HG03025 (cell line): Measurements from ENCODE around the gene RPL5.

Experiments
- ATAC-seq: cut with Tn5 transposase; IDR thresholded peaks from one replicate; pipeline ENCODE4 v1.9.1; 2021; ENCODE audit warnings: mild to moderate bottlenecking, moderate library complexity; ENCODE audit not compliant: unreplicated experiment, low FRiP score

The RPL5 gene

GRCh38 chr1:92817986-92818764 is 13.7 kb upstream of the RPL5 start:
- no peak for ATAC-seq

- ATAC-seq, result no peak
Measured at GRCh38 chr1:92820024-92820423, 11.8 kb upstream of the RPL5 start.

GRCh38 chr1:92820551-92820950 is 11.3 kb upstream of the RPL5 start:
- ATAC-seq, result no peak

GRCh38 chr1:92822879-92823278 is 9.0 kb upstream of the RPL5 start:
- no peak for ATAC-seq

GRCh38 chr1:92826792-92827191 is 5.0 kb upstream of the RPL5 start:
- no peak for ATAC-seq

GRCh38 chr1:92831368-92831761 is 475 bp upstream of the RPL5 start:
- ATAC-seq, result no peak

GRCh38 chr1:92832537-92833114 is 786 bp downstream of the RPL5 start:
- no peak for ATAC-seq

- ATAC-seq, result no peak
Measured at GRCh38 chr1:92833840-92834239, 2.0 kb downstream of the RPL5 start.

- ATAC-seq, result no peak
Measured at GRCh38 chr1:92834617-92835016, 2.8 kb downstream of the RPL5 start.

GRCh38 chr1:92837062-92837461 is 5.2 kb downstream of the RPL5 start:
- no peak for ATAC-seq

GRCh38 chr1:92838519-92838918 is 6.7 kb downstream of the RPL5 start:
- no peak for ATAC-seq

GRCh38 chr1:92839442-92839841 is 7.6 kb downstream of the RPL5 start:
- ATAC-seq, result no peak

- no peak for ATAC-seq
Measured at GRCh38 chr1:92840600-92840999, 8.8 kb downstream of the RPL5 start.

- ATAC-seq, result no peak
Measured at GRCh38 chr1:92842082-92843045, 10.5 kb downstream of the RPL5 start.

GRCh38 chr1:92843046-92843423 is 11.2 kb downstream of the RPL5 start:
- ATAC-seq, result no peak

- no peak for ATAC-seq
Measured at GRCh38 chr1:92843429-92844352, 11.9 kb downstream of the RPL5 start.

GRCh38 chr1:92844439-92844838 is 12.6 kb downstream of the RPL5 start:
- no peak for ATAC-seq

- no peak for ATAC-seq
Measured at GRCh38 chr1:92845908-92846307, 14.1 kb downstream of the RPL5 start.

- no peak for ATAC-seq
Measured at GRCh38 chr1:92848201-92848600, 16.4 kb downstream of the RPL5 start.

- ATAC-seq, result no peak
Measured at GRCh38 chr1:92850019-92850418, 18.2 kb downstream of the RPL5 start.
